Pancreas (tissue), 10 donors: ENCODE data around the gene PPP2R2C. TPM values are rescaled to one million over a fixed set of nuclear protein-coding genes. Genes with fewer than 3 reads are reported as not detected.

ENCODE experiments used
- ATAC-seq, 4 donors: fragments of 200-7000 bp; cut with Tn5 transposase; one replicate each; pipeline versions ENCODE4 v1.8.0 to v1.9.1; 2020; ENCODE audit warnings: mild to moderate bottlenecking in 4 of 4, moderate library complexity in 4 of 4
- DNase-seq, 6 donors: peaks; one replicate each; pipeline ENCODE4 v3.0.0-alpha.2; 2020
- FAIRE-seq: peaks from 2 replicates; lab custom pipeline; 2012; peaks lifted over from hg19 to GRCh38; lab: Jason Lieb, UNC
- H3K27ac ChIP-seq, 4 donors: fragments of 200-600 bp; sonication (generic); 1 replicate in 3 of 4; 2 replicates in 1 of 4; pipeline versions ENCODE4 v1.5.0 to v1.8.0; 2020
- H3K27me3 ChIP-seq, 4 donors: fragments of 200-600 bp; one replicate each; pipeline ENCODE4 v1.8.0; 2021
- H3K36me3 ChIP-seq, 3 donors: fragments of 200-600 bp; sonication (generic) in 1 of 3; one replicate each; pipeline versions ENCODE4 v1.5.0 to v1.8.0; 2020 to 2021
- H3K4me1 ChIP-seq, 3 donors: fragments of 200-600 bp; one replicate each; pipeline ENCODE4 v1.8.0; 2021
- H3K4me3 ChIP-seq, 4 donors: fragments of 200-600 bp; sonication (generic) in 2 of 4; one replicate each; pipeline versions ENCODE4 v1.5.0 to v1.8.0; 2020 to 2021
- H3K9me3 ChIP-seq, 4 donors: fragments of 200-600 bp; one replicate each; pipeline ENCODE4 v1.8.0; 2021
- CTCF ChIP-seq, 4 donors: fragments of 200-600 bp; sonication (generic) in 3 of 4; IDR thresholded peaks; one replicate each; pipeline versions ENCODE4 v1.5.0 to v1.8.0; 2021; ENCODE audit warnings: antibody characterized with exemption in 4 of 4
- WGBS, 2 donors: extraction: QIAGEN DNeasy Blood & Tissue Kit; methylation state at CpG; one replicate each; pipeline ENCODE4 v1.1.7; 2013; 5-methylcytosine and 5-hydroxymethylcytosine counted together
- intact Hi-C, 3 donors: fragments of 100-400 bp; cut with DNase I; formaldehyde crosslinking; loops; one replicate each; pipeline versions ENCODE4 v1.11.1 to v1.14.2; 2022
- polyA plus RNA-seq, 2 donors: library from polyadenylated mRNA; stranded (reverse); fragments of 200-250 nt; gene quantifications; one replicate each; pipeline ENCODE4 v1.2.3, GENCODE V29; 2013
- total RNA-seq, 6 donors: library from RNA; stranded (reverse); fragmentation: NEBNext Ultra II Directional in 4 of 6; extraction: Animal tissue kit (Norgen Biotek cat#: 25700) in 4 of 6; gene quantifications; one replicate each; pipeline versions ENCODE4 v1.2.1 to v1.2.4, GENCODE V29; 2021 to 2023
- donor health status: healthy with polysubstance abuse.
- donor health status: DM: no; HTN: no; CAD: no; lungs with moderate emphysema.
- donor health status: DM: no; HTN: no; CAD: no.
- donor health status: control.
- donor health status: control.
- donor health status: Bipolar disorder and iron deficiency.
- donor health status: DM: yes; HTN: yes; CAD: no.
- donor health status: DM: no; HTN: no; CAD: no.
- donor health status: DM: no; HTN: no; CAD: no.
- donor health status: DM: yes; HTN: yes; CAD: no.

Gene PPP2R2C
- total and polyA plus RNA-seq, 8 donors: 0.05 to 2.0 (median 0.55) TPM

GRCh38 chr4:6384541-6384940 is 87.9 kb downstream of the PPP2R2C start:
- H3K9me3 ChIP-seq: no peaks in the 10 kb centered on the region
- no peak for TF ChIP-seq CTCF (IDR thresholded peaks at IDR 0.05)
- H3K4me3 ChIP-seq: no peak overlapping the region
- no peaks in the 10 kb centered on the region for H3K4me1 ChIP-seq
- H3K36me3 ChIP-seq: no peaks in the 10 kb centered on the region
- intact Hi-C loops: no loop called here
- ATAC-seq (no peak), DNase-seq (peak in 1 of 6 donors; percentile 0), FAIRE-seq (no peak)
- H3K27me3 ChIP-seq: no peaks in the 10 kb centered on the region
- H3K27ac ChIP-seq: no peak overlapping the region
- WGBS, 2 donors: 53 to 61% methylated on average over 3 of the region's 3 CpGs

- H3K9me3 ChIP-seq: no peaks in the 10 kb centered on the region
- ATAC-seq (no peak), FAIRE-seq (no peak), DNase-seq (peak in 1 of 6 donors; percentile 4)
- no peaks in the 10 kb centered on the region for H3K36me3 ChIP-seq
- 52 to 61% methylated on average over 9 of the region's 9 CpGs for WGBS, 2 donors
- H3K27me3 ChIP-seq: no peaks in the 10 kb centered on the region
- H3K4me1 ChIP-seq: no peaks in the 10 kb centered on the region
- no peak overlapping the region for H3K27ac ChIP-seq
- no peak overlapping the region for H3K4me3 ChIP-seq
- intact Hi-C loops: no loop called here
- no peak for TF ChIP-seq CTCF (IDR thresholded peaks at IDR 0.05)
Observed at GRCh38 chr4:6383929-6384328, 88.5 kb downstream of the PPP2R2C start.

GRCh38 chr4:6383009-6383404 is 89.4 kb downstream of the PPP2R2C start:
- 64 to 76% methylated on average over 10 of the region's 10 CpGs for WGBS, 2 donors
- FAIRE-seq (no peak), ATAC-seq (no peak), DNase-seq (peak in 1 of 6 donors; percentile 9)
- Histone ChIP-seq H3K4me1 (no peaks in the 10 kb centered on the region), H3K27ac (no peak overlapping the region), H3K36me3 (no peaks in the 10 kb centered on the region), H3K27me3 (no peaks in the 10 kb centered on the region), H3K9me3 (no peaks in the 10 kb centered on the region), H3K4me3 (no peak overlapping the region)
- no peak for TF ChIP-seq CTCF (IDR thresholded peaks at IDR 0.05)
- intact Hi-C loops: no loop called here

GRCh38 chr4:6381571-6382123 is 90.8 kb downstream of the PPP2R2C start:
- Histone ChIP-seq H3K36me3 (no peaks in the 10 kb centered on the region), H3K9me3 (no peaks in the 10 kb centered on the region), H3K4me3 (no peak overlapping the region), H3K27ac (no peak overlapping the region), H3K27me3 (no peaks in the 10 kb centered on the region), H3K4me1 (no peaks in the 10 kb centered on the region)
- ATAC-seq (no peak), FAIRE-seq (no peak), DNase-seq (peak in 3 of 6 donors; percentile 1 to 22 (median 2))
- WGBS, 2 donors: 79 to 82% methylated on average over 4 of the region's 4 CpGs
- no peak for TF ChIP-seq CTCF (IDR thresholded peaks at IDR 0.05)
- intact Hi-C loops: no loop called here

- TF ChIP-seq CTCF (IDR thresholded peaks at IDR 0.05): no peak
- no peak for ATAC-seq
- H3K9me3 ChIP-seq: no peaks in the 10 kb centered on the region
- H3K4me3 ChIP-seq: no peak overlapping the region
- DNase-seq: peak in 2 of 6 donors; percentile 16 to 40
- H3K27ac ChIP-seq: no peak overlapping the region
- H3K27me3 ChIP-seq: no peaks in the 10 kb centered on the region
- no peaks in the 10 kb centered on the region for H3K36me3 ChIP-seq
- no peaks in the 10 kb centered on the region for H3K4me1 ChIP-seq
- intact Hi-C loops: no loop called here
- FAIRE-seq: no peak
- 34 to 42% methylated on average over 18 to 21 of the region's 21 CpGs for WGBS, 2 donors
Observed at GRCh38 chr4:6380746-6381410, 91.5 kb downstream of the PPP2R2C start.
